Osteocyte (in vitro differentiated cells): ENCODE results near the gene PTPRZ1. TPM values are rescaled to one million over a fixed set of nuclear protein-coding genes. Genes with fewer than 3 reads are reported as not detected.

Source experiments
- DNase-seq: peaks from one replicate; pipeline ENCODE4 v3.0.0; 2021; ENCODE audit warnings: mixed read lengths; ENCODE audit not compliant: unreplicated experiment; ENCODE audit errors: extremely low spot score
- H3K27ac Mint-ChIP-seq: one replicate; pipeline ENCODE4 v1.8.0; 2021; ENCODE audit warnings: mild to moderate bottlenecking, mixed read lengths; ENCODE audit not compliant: unreplicated experiment
- H3K27me3 Mint-ChIP-seq: one replicate; pipeline ENCODE4 v1.8.0; 2021; ENCODE audit warnings: mixed read lengths; ENCODE audit not compliant: unreplicated experiment
- H3K36me3 Mint-ChIP-seq: one replicate; pipeline ENCODE4 v1.8.0; 2021; ENCODE audit warnings: mixed read lengths; ENCODE audit not compliant: unreplicated experiment
- H3K4me1 Mint-ChIP-seq: one replicate; pipeline ENCODE4 v1.8.0; 2021; ENCODE audit warnings: mixed read lengths; ENCODE audit not compliant: unreplicated experiment
- H3K4me3 Mint-ChIP-seq: one replicate; pipeline ENCODE4 v1.8.0; 2021; ENCODE audit warnings: mild to moderate bottlenecking, moderate library complexity, mixed read lengths; ENCODE audit not compliant: unreplicated experiment
- H3K9me3 Mint-ChIP-seq: one replicate; pipeline ENCODE4 v1.8.0; 2021; ENCODE audit warnings: mixed read lengths; ENCODE audit not compliant: unreplicated experiment
- CTCF ChIP-seq: fragments of 200-600 bp; sonication (generic); IDR thresholded peaks from 2 replicates; pipeline ENCODE4 v1.5.0; 2021; ENCODE audit warnings: antibody characterized with exemption, mild to moderate bottlenecking, moderate library complexity
- total RNA-seq: library from RNA; stranded (reverse); gene quantifications from 2 replicates; pipeline ENCODE4 v1.2.1, GENCODE V29; 2021

The PTPRZ1 gene
- total RNA-seq, 1 donor from 2014 or later = 0.38 TPM

DNA sequence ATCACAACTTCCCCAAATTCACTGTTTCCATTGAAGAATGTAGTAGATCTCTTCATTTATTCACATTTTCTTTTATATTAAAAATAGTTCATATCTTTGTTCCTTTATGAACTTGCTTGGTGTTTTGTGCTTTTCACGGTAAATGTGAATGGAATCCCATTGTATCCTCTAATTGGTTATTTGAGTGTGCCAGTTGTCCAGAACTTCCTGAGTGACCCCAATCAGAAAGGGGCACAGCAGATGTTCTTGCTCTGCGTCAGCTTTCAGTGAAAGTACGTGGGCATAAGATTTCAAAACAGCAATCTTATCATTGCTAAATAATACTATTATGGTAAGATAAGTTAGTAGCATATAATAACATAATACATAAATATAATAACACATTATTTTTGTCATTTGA, 47.0 kb downstream of the PTPRZ1 start:
- H3K9me3 Mint-ChIP-seq = no peaks in the 10 kb centered on the region
- TF ChIP-seq CTCF = no peak
- no peak for DNase-seq
- H3K27ac Mint-ChIP-seq = no peak overlapping the region
- no peaks in the 10 kb centered on the region for H3K4me1 Mint-ChIP-seq
- no peaks in the 10 kb centered on the region for H3K36me3 Mint-ChIP-seq
- H3K4me3 Mint-ChIP-seq = no peak overlapping the region
- H3K27me3 Mint-ChIP-seq = peaks cover 5% of the 10 kb centered on the region

DNA sequence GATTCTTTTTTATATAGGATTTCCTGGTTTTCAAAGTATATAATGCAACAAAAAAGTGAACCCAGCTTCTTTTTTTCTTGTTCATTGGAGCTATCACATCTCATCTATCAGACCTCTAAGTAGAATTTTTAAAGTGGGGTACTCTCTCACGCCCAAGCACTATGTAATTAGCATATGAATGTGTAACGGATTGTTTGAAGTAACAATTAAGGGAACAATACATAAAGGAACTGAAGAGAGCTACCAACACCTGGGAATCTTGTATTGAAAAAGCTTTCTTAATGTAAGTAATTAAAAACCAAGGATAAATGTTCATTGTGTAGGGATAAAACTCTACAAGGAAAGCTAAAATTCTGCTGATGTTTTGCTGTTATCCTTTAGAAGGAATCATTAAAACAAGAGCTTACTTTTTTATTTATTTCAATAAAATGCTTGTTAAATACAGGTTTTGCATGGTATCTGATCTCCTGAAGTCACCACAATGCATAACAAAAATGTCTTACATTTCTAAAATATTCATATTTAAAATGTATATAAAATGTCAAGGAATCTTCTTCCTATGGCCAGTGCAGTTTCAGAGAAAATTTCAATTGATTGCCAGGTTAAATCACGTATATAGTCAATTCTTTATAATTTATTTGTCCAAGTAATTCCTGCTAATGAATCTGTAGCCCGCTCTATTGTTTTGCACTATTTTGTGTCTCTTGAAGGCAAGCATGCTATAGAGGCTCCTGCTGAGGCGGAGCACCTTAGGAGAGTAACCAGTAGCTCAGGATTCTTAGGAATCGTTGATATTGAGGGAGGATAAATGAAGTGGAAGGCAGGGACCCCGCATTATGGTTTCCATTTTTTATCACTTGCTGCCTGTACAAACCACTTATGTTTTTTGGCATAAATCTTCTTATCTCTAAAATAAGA, 51.6 kb downstream of the PTPRZ1 start:
- Mint-ChIP-seq H3K36me3 (no peaks in the 10 kb centered on the region), H3K9me3 (no peaks in the 10 kb centered on the region), H3K4me3 (no peak overlapping the region), H3K4me1 (no peaks in the 10 kb centered on the region), H3K27me3 (peaks cover 2% of the 10 kb centered on the region), H3K27ac (no peak overlapping the region)
- no peak for DNase-seq
- TF ChIP-seq CTCF = no peak

- no peak for TF ChIP-seq CTCF
- Mint-ChIP-seq H3K27me3 (no peaks in the 10 kb centered on the region), H3K27ac (no peak overlapping the region), H3K9me3 (no peaks in the 10 kb centered on the region), H3K36me3 (no peaks in the 10 kb centered on the region), H3K4me3 (no peak overlapping the region), H3K4me1 (no peaks in the 10 kb centered on the region)
- no peak for DNase-seq
Measured at GRCh38 chr7:121931149-121931902, 58.4 kb downstream of the PTPRZ1 start.

GRCh38 chr7:121932768-121933167, 59.8 kb downstream of the PTPRZ1 start:
- DNase-seq = no peak
- no peak overlapping the region for H3K4me3 Mint-ChIP-seq
- H3K9me3 Mint-ChIP-seq = no peaks in the 10 kb centered on the region
- H3K36me3 Mint-ChIP-seq = no peaks in the 10 kb centered on the region
- H3K27ac Mint-ChIP-seq = no peak overlapping the region
- H3K4me1 Mint-ChIP-seq = no peaks in the 10 kb centered on the region
- H3K27me3 Mint-ChIP-seq = no peaks in the 10 kb centered on the region
- TF ChIP-seq CTCF = no peak

- no peak overlapping the region for H3K27ac Mint-ChIP-seq
- H3K27me3 Mint-ChIP-seq = no peaks in the 10 kb centered on the region
- no peaks in the 10 kb centered on the region for H3K4me1 Mint-ChIP-seq
- no peak for TF ChIP-seq CTCF
- no peaks in the 10 kb centered on the region for H3K36me3 Mint-ChIP-seq
- no peak for DNase-seq
- no peaks in the 10 kb centered on the region for H3K9me3 Mint-ChIP-seq
- H3K4me3 Mint-ChIP-seq = no peak overlapping the region
Measured at GRCh38 chr7:121936951-121937623, 64.1 kb downstream of the PTPRZ1 start.
